Rectal smooth muscle tissue (tissue), 1 donor: ENCODE measurements around the gene FADS2.

Source experiments
- H3K27ac ChIP-seq: one replicate; pipeline ENCODE4 v1.7.0; 2013; ENCODE audit warnings: low read depth, low read length, inconsistent platforms
- H3K27me3 ChIP-seq: one replicate; pipeline ENCODE4 v1.7.0; 2013; ENCODE audit warnings: low read length; ENCODE audit not compliant: control insufficient read depth, insufficient read depth
- H3K36me3 ChIP-seq: one replicate; pipeline ENCODE4 v1.7.0; 2013; ENCODE audit warnings: low read length; ENCODE audit not compliant: control insufficient read depth, insufficient read depth
- H3K4me1 ChIP-seq: one replicate; pipeline ENCODE4 v1.7.0; 2013; ENCODE audit warnings: low read length; ENCODE audit not compliant: control insufficient read depth, insufficient read depth
- H3K4me3 ChIP-seq: one replicate; pipeline ENCODE4 v1.7.0; 2013; ENCODE audit warnings: low read length
- H3K9ac ChIP-seq: one replicate; pipeline ENCODE4 v1.7.0; 2013; ENCODE audit warnings: low read length

Gene FADS2

DNA sequence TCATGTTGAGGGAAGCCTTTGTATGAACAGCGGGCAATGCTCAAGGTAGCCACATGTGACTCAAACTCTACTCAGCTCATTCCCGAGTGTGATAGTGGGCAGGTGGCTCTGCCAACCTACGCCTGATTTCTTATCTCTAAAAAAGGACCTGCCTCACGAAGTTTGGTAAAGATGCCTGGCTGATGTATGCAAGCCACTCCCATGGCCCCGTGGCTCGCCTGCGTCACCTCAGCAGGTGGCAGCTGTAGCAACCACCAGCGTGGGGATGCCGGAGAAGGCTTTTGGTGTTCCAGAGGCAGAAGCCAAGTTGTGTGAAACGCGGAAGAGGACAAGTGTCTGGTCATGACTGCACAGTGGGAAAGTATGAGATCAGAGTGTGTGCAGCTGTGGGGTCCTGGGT is 5.4 kb downstream of the FADS2 start:
- H3K4me1 ChIP-seq: peaks cover 15% of the 10 kb centered on the region
- no peak overlapping the region for H3K4me3 ChIP-seq
- no peak overlapping the region for H3K9ac ChIP-seq
- H3K27ac ChIP-seq: no peak overlapping the region
- no peaks in the 10 kb centered on the region for H3K27me3 ChIP-seq
- no peaks in the 10 kb centered on the region for H3K36me3 ChIP-seq

DNA sequence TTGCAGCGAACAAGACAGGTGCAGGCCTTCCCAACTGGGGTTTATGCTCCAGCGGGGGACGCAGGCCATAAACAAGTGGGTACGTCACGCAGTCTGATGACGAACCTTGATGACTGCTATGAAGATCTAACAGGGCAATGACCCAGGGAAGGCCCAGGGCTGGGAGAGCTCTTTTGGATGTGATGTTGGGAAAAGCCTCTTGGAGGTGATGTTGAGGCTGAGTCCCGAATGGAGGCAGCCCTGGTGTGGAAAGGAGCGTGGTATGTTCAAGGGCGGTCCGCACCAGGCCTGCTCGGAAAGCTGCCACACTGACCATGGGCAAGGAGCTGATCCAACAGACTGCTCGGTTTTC is 5.8 kb downstream of the FADS2 start:
- Histone ChIP-seq H3K9ac (no peak overlapping the region), H3K4me3 (no peak overlapping the region), H3K27me3 (no peaks in the 10 kb centered on the region), H3K36me3 (no peaks in the 10 kb centered on the region), H3K4me1 (peaks cover 15% of the 10 kb centered on the region), H3K27ac (peak overlapping the region; percentile 6)

DNA sequence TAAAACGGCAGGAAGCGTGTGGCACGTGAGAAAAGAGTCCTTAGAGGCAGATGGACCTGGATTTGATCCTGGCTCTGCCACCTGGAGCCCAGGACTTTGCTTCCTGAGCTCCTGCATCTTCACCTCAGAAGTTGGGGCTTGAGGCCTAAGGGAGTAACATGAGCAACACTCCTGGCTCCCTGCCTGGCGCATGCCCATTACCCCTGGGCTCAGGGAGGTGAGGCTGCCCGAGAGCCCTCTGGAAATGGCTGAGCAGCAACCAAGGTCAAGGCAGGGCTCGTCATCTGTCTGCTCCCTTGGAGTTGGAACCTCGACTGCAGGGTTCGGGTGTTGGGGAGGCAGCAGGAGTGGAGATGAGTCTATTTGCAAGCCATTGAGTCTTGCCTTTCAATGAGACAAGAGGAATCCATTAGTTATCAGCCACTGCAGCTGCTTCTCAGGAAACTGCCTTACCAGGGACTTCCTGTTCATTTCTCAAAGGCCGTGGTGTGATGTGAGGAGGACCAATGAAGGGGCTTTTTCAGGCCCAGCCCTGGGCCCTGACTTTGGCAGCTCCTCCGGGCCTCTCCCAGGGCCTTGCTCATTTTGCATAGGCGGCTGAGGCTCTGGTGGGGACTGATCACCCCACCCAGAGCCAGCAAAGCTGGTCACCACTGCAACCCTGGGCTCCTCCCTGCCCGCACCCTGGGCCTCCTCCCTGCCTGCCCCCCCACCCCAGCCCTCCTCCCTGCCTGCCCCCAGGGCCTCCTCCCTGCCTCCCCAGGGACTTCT is 6.4 kb downstream of the FADS2 start:
- no peaks in the 10 kb centered on the region for H3K27me3 ChIP-seq
- H3K4me3 ChIP-seq: no peak overlapping the region
- peak overlapping the region; percentile 2 for H3K9ac ChIP-seq
- no peaks in the 10 kb centered on the region for H3K36me3 ChIP-seq
- H3K4me1 ChIP-seq: peaks cover 14% of the 10 kb centered on the region
- peak overlapping the region; percentile 6 for H3K27ac ChIP-seq

DNA sequence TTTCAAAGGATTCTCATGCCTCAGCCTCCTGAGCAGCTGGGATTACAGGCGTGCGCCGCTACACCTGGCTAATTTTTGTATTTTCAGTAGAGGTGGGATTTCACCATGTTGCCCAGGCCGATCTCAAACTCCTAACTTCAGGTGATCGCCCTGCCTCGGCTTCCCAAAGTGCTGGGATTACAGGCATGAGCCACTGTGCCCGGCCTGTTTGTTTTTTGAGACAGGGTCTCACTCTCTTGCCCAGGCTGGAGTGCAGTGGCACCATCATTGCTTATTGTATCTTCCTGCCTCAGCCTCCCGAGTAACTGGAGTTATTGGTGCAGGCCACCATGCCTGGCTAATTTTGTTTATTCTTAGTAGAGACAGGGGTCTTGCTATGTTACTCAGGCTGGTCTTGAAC is 8.1 kb downstream of the FADS2 start:
- Histone ChIP-seq H3K27me3 (no peaks in the 10 kb centered on the region), H3K4me3 (no peak overlapping the region), H3K27ac (no peak overlapping the region), H3K9ac (no peak overlapping the region), H3K36me3 (peaks cover 8% of the 10 kb centered on the region), H3K4me1 (no peaks in the 10 kb centered on the region)

DNA sequence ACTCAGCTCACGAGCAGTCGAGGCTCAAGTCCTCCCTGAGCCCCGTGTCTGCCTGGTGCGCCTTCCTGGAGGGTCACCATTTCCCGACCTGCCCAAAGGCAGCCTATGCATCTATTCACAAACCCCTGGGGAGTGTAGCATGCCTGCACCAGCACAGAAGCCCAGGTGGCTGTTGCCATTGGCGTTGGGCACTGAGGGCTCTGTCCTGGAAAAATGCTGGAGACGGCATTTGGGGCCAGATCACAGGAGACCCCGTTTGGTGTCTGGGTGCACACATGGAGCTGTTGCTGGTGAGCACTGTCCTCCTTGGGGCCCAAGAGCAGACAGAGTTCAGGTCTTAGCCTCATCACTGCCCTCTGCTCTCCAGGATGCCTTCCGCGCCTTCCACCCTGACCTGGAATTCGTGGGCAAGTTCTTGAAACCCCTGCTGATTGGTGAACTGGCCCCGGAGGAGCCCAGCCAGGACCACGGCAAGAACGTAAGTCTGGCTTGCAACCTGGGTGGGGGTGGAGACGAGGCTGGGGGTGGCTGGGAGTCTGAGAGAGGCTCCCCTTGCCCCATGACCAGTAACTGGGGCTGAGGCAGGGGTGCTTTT is 9.4 kb downstream of the FADS2 start:
- H3K27me3 ChIP-seq: no peaks in the 10 kb centered on the region
- no peak overlapping the region for H3K9ac ChIP-seq
- no peaks in the 10 kb centered on the region for H3K4me1 ChIP-seq
- no peak overlapping the region for H3K27ac ChIP-seq
- no peak overlapping the region for H3K4me3 ChIP-seq
- peaks cover 8% of the 10 kb centered on the region for H3K36me3 ChIP-seq

DNA sequence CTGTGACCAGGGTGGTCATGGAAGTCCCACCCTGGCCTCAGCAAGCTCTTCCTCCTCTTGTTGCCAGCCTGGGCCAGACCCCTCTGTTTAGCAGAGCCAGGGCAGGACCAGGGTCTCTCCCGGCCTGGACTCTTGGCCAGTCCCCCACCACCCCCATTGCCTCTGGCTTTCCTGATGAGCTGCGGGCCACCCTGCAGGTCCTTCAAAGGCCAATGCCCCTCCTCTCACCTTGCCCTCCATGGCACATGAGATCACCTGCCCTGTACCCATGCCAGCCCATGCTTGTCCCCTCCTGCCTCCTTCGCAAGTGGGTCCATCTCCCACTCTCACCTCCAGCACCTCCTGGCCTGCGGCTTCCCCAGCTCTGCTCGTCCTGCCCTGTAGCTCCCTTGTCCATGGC is 10.4 kb downstream of the FADS2 start:
- no peak overlapping the region for H3K4me3 ChIP-seq
- H3K27me3 ChIP-seq: no peaks in the 10 kb centered on the region
- H3K27ac ChIP-seq: no peak overlapping the region
- no peak overlapping the region for H3K9ac ChIP-seq
- H3K4me1 ChIP-seq: no peaks in the 10 kb centered on the region
- H3K36me3 ChIP-seq: peaks cover 8% of the 10 kb centered on the region

DNA sequence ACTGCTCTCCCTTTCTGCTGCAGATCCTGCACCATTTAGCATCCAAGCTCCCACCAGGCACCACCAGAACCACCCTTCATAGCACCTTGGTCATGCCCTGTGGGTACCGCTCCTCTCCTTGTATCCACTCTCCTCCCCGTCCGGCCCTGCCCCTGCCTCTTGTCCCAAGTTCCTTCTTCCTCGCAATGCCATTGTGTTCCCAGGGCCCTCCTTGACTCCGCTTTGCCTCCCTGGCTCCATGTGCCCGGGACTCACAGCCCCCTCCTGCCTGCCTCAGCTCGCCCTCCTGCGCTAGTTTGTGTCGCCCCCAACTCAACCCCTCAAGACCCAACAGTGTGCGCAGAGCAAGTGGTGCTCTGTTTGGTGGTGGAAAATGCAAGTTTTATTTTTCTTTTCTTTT is 10.8 kb downstream of the FADS2 start:
- H3K4me1 ChIP-seq: no peaks in the 10 kb centered on the region
- H3K4me3 ChIP-seq: no peak overlapping the region
- no peak overlapping the region for H3K27ac ChIP-seq
- peaks cover 8% of the 10 kb centered on the region for H3K36me3 ChIP-seq
- H3K27me3 ChIP-seq: no peaks in the 10 kb centered on the region
- H3K9ac ChIP-seq: no peak overlapping the region

DNA sequence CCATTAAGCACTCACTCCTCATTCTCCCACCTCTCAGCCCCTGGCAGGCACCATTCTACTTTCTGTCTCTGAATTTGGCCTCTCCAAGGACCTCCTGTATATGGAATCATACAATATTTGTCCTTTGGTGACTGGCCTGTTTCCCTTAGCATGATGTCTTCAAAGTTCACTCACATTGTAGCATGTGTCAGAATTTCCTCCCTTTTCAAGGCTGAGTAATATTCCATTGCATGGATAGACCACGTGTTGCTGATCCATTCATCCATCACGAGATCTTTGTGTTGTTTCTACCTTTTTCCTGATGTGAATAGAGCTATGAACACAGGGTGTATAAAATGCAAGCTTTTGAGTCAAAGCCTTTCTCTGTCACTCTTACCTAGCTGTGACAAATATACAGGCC is 11.6 kb downstream of the FADS2 start:
- no peaks in the 10 kb centered on the region for H3K4me1 ChIP-seq
- no peaks in the 10 kb centered on the region for H3K27me3 ChIP-seq
- H3K9ac ChIP-seq: no peak overlapping the region
- peaks cover 8% of the 10 kb centered on the region for H3K36me3 ChIP-seq
- H3K4me3 ChIP-seq: no peak overlapping the region
- H3K27ac ChIP-seq: no peak overlapping the region

DNA sequence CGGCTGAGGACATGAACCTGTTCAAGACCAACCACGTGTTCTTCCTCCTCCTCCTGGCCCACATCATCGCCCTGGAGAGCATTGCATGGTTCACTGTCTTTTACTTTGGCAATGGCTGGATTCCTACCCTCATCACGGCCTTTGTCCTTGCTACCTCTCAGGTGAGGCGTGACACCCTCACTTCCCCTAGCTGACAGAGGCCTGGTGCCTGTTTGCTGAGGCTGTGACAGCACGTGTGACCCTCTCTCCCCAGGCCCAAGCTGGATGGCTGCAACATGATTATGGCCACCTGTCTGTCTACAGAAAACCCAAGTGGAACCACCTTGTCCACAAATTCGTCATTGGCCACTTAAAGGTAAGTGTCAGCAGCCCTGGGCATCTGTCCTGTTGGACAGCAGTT is 12.3 kb downstream of the FADS2 start:
- no peaks in the 10 kb centered on the region for H3K27me3 ChIP-seq
- H3K9ac ChIP-seq: no peak overlapping the region
- no peak overlapping the region for H3K4me3 ChIP-seq
- no peaks in the 10 kb centered on the region for H3K4me1 ChIP-seq
- no peak overlapping the region for H3K27ac ChIP-seq
- peaks cover 8% of the 10 kb centered on the region for H3K36me3 ChIP-seq

DNA sequence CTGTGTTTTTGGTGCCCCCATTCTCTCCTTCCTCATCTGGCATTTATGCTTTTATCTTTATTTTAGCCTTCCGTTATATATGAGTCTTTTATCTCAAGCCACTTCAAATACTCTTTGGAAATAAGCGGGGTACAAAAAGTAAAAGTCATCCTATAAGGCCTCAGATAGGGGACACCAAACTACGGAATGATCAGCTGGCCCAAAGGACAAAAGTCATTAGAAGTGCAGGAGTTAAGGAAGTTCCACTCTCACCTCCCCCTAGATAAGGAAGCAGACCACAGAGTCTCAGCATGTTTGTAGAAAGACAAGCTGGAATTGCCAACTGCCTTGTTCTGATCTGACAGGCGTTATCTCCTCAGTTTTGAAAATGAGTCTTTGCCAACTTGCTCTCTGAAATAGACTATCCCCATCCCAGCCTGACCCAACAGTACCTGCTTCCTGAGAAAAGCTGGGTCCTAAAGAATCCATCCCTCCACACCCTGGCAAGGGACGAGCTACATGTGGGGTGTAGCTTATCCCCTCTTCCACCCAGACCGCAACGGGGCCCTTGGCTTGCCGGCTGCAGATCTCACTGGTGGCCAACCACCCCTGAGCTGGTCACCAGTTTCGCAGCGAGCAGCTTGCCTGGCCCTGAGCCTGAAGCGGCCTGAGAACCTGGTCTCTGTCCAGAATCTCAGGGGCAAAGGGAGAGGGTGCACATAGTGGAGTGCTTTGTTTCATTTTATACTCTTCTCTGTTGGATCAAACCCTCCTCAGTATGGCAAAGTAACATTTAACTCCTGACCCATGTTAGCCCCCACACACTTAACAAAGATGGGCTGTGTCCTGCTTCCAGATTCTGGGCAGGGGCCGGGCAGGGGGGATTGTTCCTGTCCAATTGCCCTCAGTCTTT is 13.8 kb downstream of the FADS2 start:
- no peak overlapping the region for H3K9ac ChIP-seq
- no peaks in the 10 kb centered on the region for H3K4me1 ChIP-seq
- no peak overlapping the region for H3K4me3 ChIP-seq
- H3K27ac ChIP-seq: no peak overlapping the region
- no peaks in the 10 kb centered on the region for H3K27me3 ChIP-seq
- peaks cover 8% of the 10 kb centered on the region for H3K36me3 ChIP-seq

DNA sequence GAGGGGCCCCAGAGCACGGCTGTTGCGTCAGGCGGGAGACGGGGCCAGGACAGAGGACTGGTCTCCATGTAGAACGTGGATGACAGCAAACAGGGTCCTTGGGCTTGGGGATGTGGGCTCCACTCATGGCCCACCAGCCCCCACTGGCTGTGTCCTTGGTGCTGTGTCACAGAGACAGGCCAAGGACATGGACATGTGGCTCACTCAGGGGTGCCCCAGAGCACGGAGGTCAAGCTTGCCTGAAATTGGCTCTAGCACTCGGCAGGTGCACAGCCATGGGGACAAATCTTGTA is 14.4 kb downstream of the FADS2 start:
- H3K27ac ChIP-seq: no peak overlapping the region
- no peak overlapping the region for H3K9ac ChIP-seq
- no peaks in the 10 kb centered on the region for H3K27me3 ChIP-seq
- peaks cover 8% of the 10 kb centered on the region for H3K36me3 ChIP-seq
- H3K4me1 ChIP-seq: no peaks in the 10 kb centered on the region
- H3K4me3 ChIP-seq: no peak overlapping the region

DNA sequence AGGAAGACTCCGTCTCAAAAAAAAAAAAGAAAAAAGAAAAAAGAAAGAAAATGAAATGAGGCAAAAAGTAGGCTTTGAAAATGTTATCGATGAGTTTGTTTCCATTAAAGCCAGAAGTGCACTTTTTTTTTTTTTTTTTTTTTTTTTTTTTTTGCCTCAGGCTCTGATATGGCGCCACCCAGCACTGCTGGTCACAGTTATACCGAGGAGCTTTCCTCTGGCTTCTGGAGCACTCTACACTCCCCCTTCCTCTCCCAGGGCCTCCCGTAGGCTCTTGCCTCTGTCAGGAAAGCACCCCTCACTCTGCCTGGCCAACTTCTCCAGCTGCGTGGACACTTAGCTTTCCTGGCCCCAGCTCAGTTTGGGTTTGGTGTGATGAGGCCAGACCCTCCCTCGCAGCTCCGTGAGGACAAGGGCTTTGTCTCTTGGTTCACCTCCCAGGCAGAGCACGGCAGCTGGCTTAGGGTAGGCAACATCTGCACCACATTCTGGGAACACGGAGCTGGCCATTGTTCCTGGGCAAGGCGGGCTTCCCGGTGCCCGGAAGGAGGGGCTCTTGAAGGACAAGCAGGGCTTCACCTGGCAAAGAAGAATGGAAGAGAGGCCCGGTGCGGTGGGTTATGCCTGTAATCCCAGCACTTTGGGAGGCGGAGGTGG is 16.9 kb downstream of the FADS2 start:
- peaks cover 12% of the 10 kb centered on the region for H3K36me3 ChIP-seq

More for the DNA sequence above, 16.9 kb downstream of the FADS2 start:
- Histone ChIP-seq H3K27ac (no peak overlapping the region), H3K9ac (no peak overlapping the region), H3K4me1 (no peaks in the 10 kb centered on the region), H3K27me3 (no peaks in the 10 kb centered on the region), H3K4me3 (no peak overlapping the region)
